ENCODE measurements around the gene URI1. TPM values are rescaled to one million over a fixed set of nuclear protein-coding genes. Genes with fewer than 3 reads are reported as not detected.

URI1 gene
- total and polyA plus RNA-seq, 2 of the 8 experiments (the other 6 are each of a cell fraction or from before 2014, with no cell fraction given), result 27.7 to 64.3 TPM

GRCh38 chr19:29978080-29978479 is 36.0 kb downstream of the URI1 start:
- Histone ChIP-seq H3K4me2 (ENCODE audit: insufficient read depth in 1 of 2, low read depth in 2 of 2, low read length in 2 of 2) (no peak overlapping the region), H4K5ac (ENCODE audit: insufficient read length, low read depth, low read length) (no peak overlapping the region), H3K27ac (ENCODE audit: low read depth, low read length) (no peak overlapping the region), H3K56ac (replicated peaks; ENCODE audit: insufficient read length, low read depth, low read length) (no peak overlapping the region), H3K14ac (ENCODE audit: insufficient read length) (no peak overlapping the region), H2BK12ac (ENCODE audit: low read depth, low read length) (no peak overlapping the region), H2AFZ (ENCODE audit: low read length) (no peak overlapping the region), H2BK20ac (ENCODE audit: low read length) (no peak overlapping the region), H3K4ac (replicated peaks; ENCODE audit: insufficient read length, low read depth, low read length) (no peak overlapping the region), H3K23me2 (ENCODE audit: low read depth, low read length) (no peaks in the 10 kb centered on the region), H4K91ac (replicated peaks; ENCODE audit: insufficient read length, low read length) (no peak overlapping the region), H3K23ac (ENCODE audit: insufficient read length) (no peak overlapping the region), H2BK120ac (replicated peaks; ENCODE audit: low read depth, low read length) (no peak overlapping the region), H2AK5ac (ENCODE audit: low read depth, low read length) (no peak overlapping the region), H4K8ac (ENCODE audit: extremely low read depth, insufficient read depth, low read length) (no peak overlapping the region), H3K9me3 (ENCODE audit: insufficient read depth in 2 of 2, low read depth in 1 of 2, low read length in 1 of 2) (no peaks in the 10 kb centered on the region), H3K79me1 (ENCODE audit: low read depth, low read length) (no peaks in the 10 kb centered on the region; the same call in 1 of the 2 replicates), H3K4me3 (ENCODE audit: extremely low read depth in 1 of 4, insufficient read depth in 2 of 4, low read depth in 3 of 4, low read length in 4 of 4) (no peak overlapping the region), H3K36me3 (ENCODE audit: control insufficient read depth in 2 of 4, insufficient read depth in 4 of 4, low read length in 3 of 4) (no peaks in the 10 kb centered on the region), H3K9ac (replicated peaks in 1 of 4; ENCODE audit: extremely low read depth in 1 of 4, low read depth in 3 of 4, low read length in 3 of 4) (no peak overlapping the region), H3K4me1 (replicated peaks in 1 of 4; ENCODE audit: control insufficient read depth in 3 of 4, insufficient read depth in 4 of 4, low read length in 3 of 4) (no peaks in the 10 kb centered on the region), H2BK5ac (ENCODE audit: low read depth, low read length) (no peak overlapping the region), H4K20me1 (replicated peaks in 1 of 2; ENCODE audit: control insufficient read depth in 1 of 2, insufficient read depth in 2 of 2, low read length in 2 of 2) (peaks cover 2 to 3% of the 10 kb centered on the region in 2 experiments), H2BK15ac (ENCODE audit: low read length) (no peak overlapping the region), H3K18ac (ENCODE audit: extremely low read depth, low read length) (no peak overlapping the region), H3K79me2 (ENCODE audit: control insufficient read depth in 1 of 2, insufficient read depth in 2 of 2, low read length in 2 of 2) (peaks cover 0 to 95% of the 10 kb centered on the region in 2 experiments; a peak in 3 of 4 replicates), H3K27me3 (replicated peaks in 1 of 4; ENCODE audit: control insufficient read depth in 3 of 4, extremely low read depth in 1 of 4, insufficient read depth in 3 of 4, low read length in 3 of 4) (no peaks in the 10 kb centered on the region)
- FAIRE-seq, result no peak
- no peak for TF ChIP-seq TAF7 (optimal IDR thresholded peaks at IDR 0.05; ENCODE audit: borderline replicate concordance, low read depth, low read length)
- no peak for TF ChIP-seq SIN3A (conservative IDR thresholded peaks at IDR 0.05 in 1 of 2, IDR thresholded peaks at IDR 0.05 in 1 of 2; ENCODE audit: low read depth in 1 of 2, low read length in 2 of 2)
- no peak for TF ChIP-seq BRCA1 (IDR thresholded peaks at IDR 0.05; ENCODE audit: low read depth, low read length)
- CTCF ChIA-PET (ENCODE audit: partially characterized antibody), result interaction anchor here (0.6 to 1.0 kb wide), 2 partner anchors 10 to 672 kb away, joined by 4 to 5 read pairs; no protein-coding TSS in a partner anchor
- no peak for DNase-seq (ENCODE audit: low read depth in 1 of 2, low spot score in 2 of 2)
- POLR2A ChIA-PET (ENCODE audit: partially characterized antibody), result no interaction called here
- WGBS, 2 experiments (ENCODE audit: extremely low coverage in 1 of 2, insufficient coverage in 1 of 2, insufficient read length in 1 of 2, insufficient replicate concordance in 2 of 2, low coverage in 1 of 2, low lambda C conversion rate in 2 of 2, missing lambda C conversion rate in 1 of 2), result 87% methylated on average over 3 of the region's 3 CpGs; no CpG with 5 or more reads in 1 of the 2 experiments

All from H1 (cell line).